DOHH2 (cell line): ENCODE data around the gene HES4.
"Not testable (repeated sequence)": the region's sequence is repeated elsewhere in the genome, so short reads cannot be mapped to it uniquely, and the experiment has no call there.

Experiments
- CTCF ChIP-seq: fragments of 200-600 bp; sonication (generic); IDR thresholded peaks from one replicate; pipeline ENCODE4 v1.5.1; 2014; ENCODE audit warnings: antibody characterized with exemption, mild to moderate bottlenecking, low read depth, low read length; ENCODE audit not compliant: poor library complexity, severe bottlenecking
- EZH2phosphoT487 ChIP-seq: fragments of 200-600 bp; sonication (generic); IDR thresholded peaks from 2 replicates; pipeline ENCODE4 v1.6.1; 2017; ENCODE audit warnings: borderline replicate concordance, mild to moderate bottlenecking, antibody characterized with exemption, low read length, moderate library complexity, mixed read lengths

GRCh38 chr1:1030867-1031658 is 31.2 kb upstream of the HES4 start:
- not testable (repeated sequence) for TF ChIP-seq CTCF, EZH2phosphoT487
